HepG2 (cell line): ENCODE measurements around the gene TRAIP. TPM values are rescaled to one million over a fixed set of nuclear protein-coding genes. Genes with fewer than 3 reads are reported as not detected.

Source experiments
- ATAC-seq: fragments of 200-7000 bp; cut with Tn5 transposase; 3 replicates; pipeline ENCODE4 v1.9.1; 2020; ENCODE audit warnings: mild to moderate bottlenecking, moderate library complexity
- BruUV-seq: library from RNA; stranded (reverse); fragments of 400-500 nt; replicated peaks from 2 replicates; lab custom pipeline; 2021; lab: Mats Ljungman, UMichigan
- CTCF ChIA-PET: fragments of 300-600 bp; formaldehyde crosslinking; extraction: SDS; loops from one replicate; lab custom pipeline; 2021; ENCODE audit warnings: low total read pairs, inconsistent platforms, low intra/inter-chr PET ratio; lab: Yijun Ruan, JAX
- POLR2A ChIA-PET: fragments of 350-600 bp; sonication (Branson Sonifier 250); formaldehyde crosslinking; loops from one replicate; lab custom pipeline; 2020; ENCODE audit warnings: antibody characterized with exemption, inconsistent platforms; lab: Yijun Ruan, JAX
- DNase-seq: peaks from one replicate; pipeline ENCODE4 v3.0.0-alpha.2; 2015; ENCODE audit warnings: low spot score
- FAIRE-seq: peaks from 3 replicates; lab custom pipeline; 2011; peaks lifted over from hg19 to GRCh38; lab: Jason Lieb, UNC
- H2AFZ ChIP-seq: one replicate; pipeline ENCODE4 v1.6.1; 2011; ENCODE audit warnings: low read length, inconsistent platforms
- H3K27ac ChIP-seq: fragments of 300-600 bp; 3 replicates; pipeline ENCODE4 v1.8.0; 2011; ENCODE audit warnings: mixed run types, mild to moderate bottlenecking, mixed read lengths, low read length, inconsistent platforms; ENCODE audit not compliant: insufficient read depth; ENCODE audit errors: extremely low read length
- H3K27me3 ChIP-seq, 2 experiments: fragments of 200-600 bp in 1 of 2; 2 replicates in 1 of 2; 3 replicates in 1 of 2; pipeline versions ENCODE4 v1.6.0 to v1.8.0; 2011; ENCODE audit warnings: low read length in 2 of 2, mild to moderate bottlenecking in 2 of 2, moderate library complexity in 2 of 2, inconsistent platforms in 1 of 2; ENCODE audit not compliant: insufficient read depth in 2 of 2, control insufficient read depth in 1 of 2
- H3K36me3 ChIP-seq, 2 experiments: fragments of 200-600 bp in 1 of 2; replicated peaks in 1 of 2; 2 replicates in 1 of 2; 3 replicates in 1 of 2; pipeline versions ENCODE4 v1.5.1 to v1.8.0; 2011; ENCODE audit warnings: low read length in 2 of 2, inconsistent platforms in 1 of 2; ENCODE audit not compliant: insufficient read depth in 2 of 2, control insufficient read depth in 1 of 2
- H3K4me1 ChIP-seq: 2 replicates; pipeline ENCODE4 v1.5.1; 2012; ENCODE audit warnings: low read length, inconsistent platforms; ENCODE audit not compliant: insufficient read depth
- H3K4me2 ChIP-seq: 2 replicates; pipeline ENCODE4 v1.6.0; 2011; ENCODE audit warnings: low read depth, low read length, inconsistent platforms
- H3K4me3 ChIP-seq, 3 experiments: fragments of 200-600 bp in 1 of 3; sonication (generic), shearing (Covaris generic) in 1 of 3; replicated peaks in 1 of 3; 2 replicates each; pipeline ENCODE4 v1.5.1; 2011 to 2016; ENCODE audit warnings: low read length in 3 of 3, inconsistent platforms in 2 of 3, low read depth in 2 of 3, mild to moderate bottlenecking in 2 of 3, control low read depth in 1 of 3, mixed read lengths in 1 of 3; ENCODE audit not compliant: insufficient read depth in 1 of 3
- H3K79me2 ChIP-seq: one replicate; pipeline ENCODE4 v1.6.1; 2011; ENCODE audit warnings: low read length, inconsistent platforms; ENCODE audit not compliant: insufficient read depth
- H3K9ac ChIP-seq: 2 replicates; pipeline ENCODE4 v1.6.0; 2011; ENCODE audit warnings: mild to moderate bottlenecking, low read depth, low read length, inconsistent platforms; ENCODE audit not compliant: insufficient read depth
- H3K9me3 ChIP-seq: 2 replicates; pipeline ENCODE4 v1.5.1; 2012; ENCODE audit warnings: mild to moderate bottlenecking, low read length
- H4K20me1 ChIP-seq: 2 replicates; pipeline ENCODE4 v1.6.0; 2011; ENCODE audit warnings: inconsistent platforms, mild to moderate bottlenecking, low read length, moderate library complexity; ENCODE audit not compliant: insufficient read depth
- FOSL2 ChIP-seq: sonication (generic); formaldehyde crosslinking; IDR thresholded peaks from 2 replicates; pipeline ENCODE4 v1.4.0; 2020; ENCODE audit warnings: missing genetic modification reagents
- HOXA3 ChIP-seq: sonication (generic); formaldehyde crosslinking; IDR thresholded peaks from 2 replicates; pipeline ENCODE4 v1.5.0; 2020; ENCODE audit warnings: missing genetic modification reagents
- RFX1 ChIP-seq: fragments of 450-650 bp; IDR thresholded peaks from 2 replicates; pipeline ENCODE4 v1.6.1; 2017
- RFX3 ChIP-seq: IDR thresholded peaks from 2 replicates; pipeline ENCODE4 v1.6.1; 2016; ENCODE audit warnings: missing biosample characterization, missing genetic modification reagents
- SP1 ChIP-seq, 2 experiments: fragments of 450-650 bp in 1 of 2; sonication (generic) in 1 of 2; formaldehyde crosslinking in 1 of 2; IDR thresholded peaks; 2 replicates each; pipeline versions ENCODE4 v1.4.0 to v1.6.1; 2016 to 2020; ENCODE audit warnings: missing genetic modification reagents in 1 of 2
- ZNF224 ChIP-seq: sonication (generic); formaldehyde crosslinking; IDR thresholded peaks from 2 replicates; pipeline ENCODE4 v1.5.0; 2020; ENCODE audit warnings: mild to moderate bottlenecking, missing genetic modification reagents
- ZNF614 ChIP-seq: IDR thresholded peaks from 2 replicates; pipeline ENCODE4 v1.6.1; 2018; ENCODE audit warnings: missing biosample characterization, missing genetic modification reagents, inconsistent platforms, borderline replicate concordance
- ZZZ3 ChIP-seq: sonication (generic); formaldehyde crosslinking; IDR thresholded peaks from 2 replicates; pipeline ENCODE4 v1.4.0; 2020; ENCODE audit warnings: missing genetic modification reagents, mild to moderate bottlenecking, borderline replicate concordance
- WGBS: methylation state at CpG from one replicate; pipeline ENCODE4 v1.1.6; 2017; ENCODE audit warnings: low lambda C conversion rate; 5-methylcytosine and 5-hydroxymethylcytosine counted together
- in situ Hi-C: cut with HindIII; loops from 2 replicates; pipeline ENCODE4 v1.10.0; 2017; ENCODE audit warnings: low pct_unique_long_range_greater_than_20kb; ENCODE audit not compliant: extremely low pct_ligation_motif_present
- intact Hi-C: fragments of 100-400 bp; cut with micrococcal nuclease; formaldehyde crosslinking; loops from one replicate; pipeline ENCODE4 v1.10.0; 2022; ENCODE audit not compliant: unreplicated experiment
- polyA plus RNA-seq, 8 experiments: library from polyadenylated mRNA; depleted of rRNA in 3 of 8; stranded (reverse) in 7 of 8; unstranded in 1 of 8; fragments of >200 nt; fragmentation: Illumina TruSeq in 4 of 8; extraction: Trizol in 4 of 8; gene quantifications; 2 replicates each; pipeline versions ENCODE4 v1.2.1 to v1.2.3, GENCODE V29; 2011 to 2016; ENCODE audit warnings: low read depth in 4 of 8, missing spikeins in 1 of 8, mixed read lengths in 1 of 8; ENCODE audit not compliant: insufficient read depth in 1 of 8
- total RNA-seq, 5 experiments: library from RNA; depleted of rRNA; stranded (reverse); fragments of >200 nt; fragmentation: Illumina TruSeq; extraction: Trizol; gene quantifications; 2 replicates each; pipeline ENCODE4 v1.2.3, GENCODE V29; 2016; ENCODE audit warnings: low read depth in 1 of 5
- TF ChIP-seq, protein P1 (sequence below): sonication (generic); formaldehyde crosslinking; IDR thresholded peaks from 2 replicates; pipeline ENCODE4 v1.5.1; 2020; ENCODE audit warnings: mild to moderate bottlenecking, missing genetic modification reagents, moderate library complexity

TRAIP gene
- total and polyA plus RNA-seq, 2 of the 13 experiments (the other 11 are each of a cell fraction or from before 2014, with no cell fraction given), result 13.9 to 23.9 TPM

DNA sequence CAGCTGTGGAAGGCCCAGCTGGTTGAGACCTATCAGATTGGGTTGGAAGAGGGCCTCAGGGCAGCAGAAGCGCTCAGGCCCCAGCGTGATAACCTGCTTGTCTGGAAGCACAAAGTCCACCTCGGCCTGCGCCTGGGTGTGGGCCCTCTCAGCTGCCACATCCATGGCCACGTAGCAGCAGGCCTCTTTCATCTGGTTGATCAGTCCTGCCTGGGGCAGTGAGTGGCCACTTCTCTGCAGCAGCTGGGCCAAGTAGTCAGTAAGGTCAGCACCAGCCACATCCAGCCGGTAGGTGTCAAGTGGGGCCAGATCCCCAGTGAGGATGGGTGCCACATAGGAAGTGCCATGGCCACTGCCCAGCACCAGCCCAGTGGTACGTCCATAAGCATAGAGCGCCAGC lies 17.3 kb upstream of the TRAIP start (continued):
- TF ChIP-seq, protein P1, sequence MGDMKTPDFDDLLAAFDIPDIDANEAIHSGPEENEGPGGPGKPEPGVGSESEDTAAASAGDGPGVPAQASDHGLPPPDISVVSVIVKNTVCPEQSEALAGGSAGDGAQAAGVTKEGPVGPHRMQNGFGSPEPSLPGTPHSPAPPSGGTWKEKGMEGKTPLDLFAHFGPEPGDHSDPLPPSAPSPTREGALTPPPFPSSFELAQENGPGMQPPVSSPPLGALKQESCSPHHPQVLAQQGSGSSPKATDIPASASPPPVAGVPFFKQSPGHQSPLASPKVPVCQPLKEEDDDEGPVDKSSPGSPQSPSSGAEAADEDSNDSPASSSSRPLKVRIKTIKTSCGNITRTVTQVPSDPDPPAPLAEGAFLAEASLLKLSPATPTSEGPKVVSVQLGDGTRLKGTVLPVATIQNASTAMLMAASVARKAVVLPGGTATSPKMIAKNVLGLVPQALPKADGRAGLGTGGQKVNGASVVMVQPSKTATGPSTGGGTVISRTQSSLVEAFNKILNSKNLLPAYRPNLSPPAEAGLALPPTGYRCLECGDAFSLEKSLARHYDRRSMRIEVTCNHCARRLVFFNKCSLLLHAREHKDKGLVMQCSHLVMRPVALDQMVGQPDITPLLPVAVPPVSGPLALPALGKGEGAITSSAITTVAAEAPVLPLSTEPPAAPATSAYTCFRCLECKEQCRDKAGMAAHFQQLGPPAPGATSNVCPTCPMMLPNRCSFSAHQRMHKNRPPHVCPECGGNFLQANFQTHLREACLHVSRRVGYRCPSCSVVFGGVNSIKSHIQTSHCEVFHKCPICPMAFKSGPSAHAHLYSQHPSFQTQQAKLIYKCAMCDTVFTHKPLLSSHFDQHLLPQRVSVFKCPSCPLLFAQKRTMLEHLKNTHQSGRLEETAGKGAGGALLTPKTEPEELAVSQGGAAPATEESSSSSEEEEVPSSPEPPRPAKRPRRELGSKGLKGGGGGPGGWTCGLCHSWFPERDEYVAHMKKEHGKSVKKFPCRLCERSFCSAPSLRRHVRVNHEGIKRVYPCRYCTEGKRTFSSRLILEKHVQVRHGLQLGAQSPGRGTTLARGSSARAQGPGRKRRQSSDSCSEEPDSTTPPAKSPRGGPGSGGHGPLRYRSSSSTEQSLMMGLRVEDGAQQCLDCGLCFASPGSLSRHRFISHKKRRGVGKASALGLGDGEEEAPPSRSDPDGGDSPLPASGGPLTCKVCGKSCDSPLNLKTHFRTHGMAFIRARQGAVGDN (CRISPR knock-in tag), result peak; percentile 95
- no peak for TF ChIP-seq ZNF224
- TF ChIP-seq ZNF614 (CRISPR knock-in tag), result peak; percentile 45; the same call in 1 of the 2 replicates
- peak; percentile 39; the same call in 1 of the 2 replicates for TF ChIP-seq HOXA3 (CRISPR knock-in tag)
- TF ChIP-seq SP1 (IDR thresholded peaks at IDR 0.05), result no peak
- 0 out of 2 replicates have a peak, but pooled peaks have one; percentile 31 for TF ChIP-seq SP1 (CRISPR knock-in tag; IDR thresholded peaks at IDR 0.05)

DNA sequence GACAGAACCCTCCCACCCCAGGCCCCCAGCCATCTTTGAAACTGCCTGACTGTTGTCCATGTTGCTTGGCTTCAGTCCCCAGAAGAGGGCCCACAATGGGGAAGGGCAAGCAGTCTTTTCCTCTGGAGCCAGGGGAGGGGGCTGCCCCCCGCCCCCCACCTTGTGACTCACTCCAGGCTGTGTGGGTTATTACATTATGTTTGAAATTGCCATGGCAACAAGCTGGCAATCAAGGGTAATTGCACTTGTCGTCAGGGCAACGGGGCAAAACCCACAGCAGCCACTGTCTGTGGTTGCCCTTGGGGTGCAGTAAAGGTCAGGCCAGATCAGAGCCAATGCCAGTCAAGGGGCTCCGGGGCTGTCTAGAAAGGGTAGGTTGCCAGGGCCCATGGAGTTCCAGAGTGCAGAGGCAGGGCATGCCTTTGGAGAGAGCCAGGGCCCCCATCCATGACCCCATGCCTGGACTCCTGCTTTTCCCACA lies 16.5 kb upstream of the TRAIP start:
- no peak for FAIRE-seq
- peak; percentile 73 for TF ChIP-seq RFX1
- peak; percentile 9; the same call in 1 of the 2 replicates for TF ChIP-seq FOSL2 (CRISPR knock-in tag)
- peak; percentile 49; the same call in 1 of the 2 replicates for TF ChIP-seq RFX3 (CRISPR knock-in tag)
- no peak for TF ChIP-seq ZZZ3 (CRISPR knock-in tag)
- intact Hi-C loops (loop anchor here (1.0 to 2.0 kb wide), 2 partner anchors 28 to 29 kb away; no protein-coding TSS in a partner anchor), in situ Hi-C loops (no loop called here)
- H4K20me1 ChIP-seq, result no peaks in the 10 kb centered on the region
- peak overlapping the region; percentile 10 for H3K27ac ChIP-seq
- DNase-seq, result no peak
- peak; percentile 13 for ATAC-seq
- H3K27me3 ChIP-seq, result peaks cover 0 to 31% of the 10 kb centered on the region in 2 experiments; a peak in 4 of 5 replicates
- POLR2A ChIA-PET, result interaction anchor here (0.9 to 1.6 kb wide), 7 partner anchors 9 to 86 kb away, joined by 3 to 5 read pairs (median 4); partner anchors contain the start of genes INKA1, IP6K1, RBM6 and UBA7
- no peak overlapping the region for H2AFZ ChIP-seq
- no peaks in the 10 kb centered on the region for H3K36me3 ChIP-seq
- H3K4me2 ChIP-seq, result peak overlapping the region; percentile 65
- H3K4me1 ChIP-seq, result peaks cover 32% of the 10 kb centered on the region
- H3K9ac ChIP-seq, result peak overlapping the region; percentile 50
- no peaks in the 10 kb centered on the region for H3K79me2 ChIP-seq
- CTCF ChIA-PET, result no interaction called here
- BruUV-seq, result no TSS peak
- H3K9me3 ChIP-seq, result no peaks in the 10 kb centered on the region
- 60% methylated on average over 3 of the region's 4 CpGs for WGBS
- H3K4me3 ChIP-seq, result no peak overlapping the region
